ENCODE measurements around the gene PARP14. TPM values are rescaled to one million over a fixed set of nuclear protein-coding genes. Genes with fewer than 3 reads are reported as not detected.

The PARP14 gene
- polyA plus RNA-seq, 1 donor from 2014 or later, result not detected

DNA sequence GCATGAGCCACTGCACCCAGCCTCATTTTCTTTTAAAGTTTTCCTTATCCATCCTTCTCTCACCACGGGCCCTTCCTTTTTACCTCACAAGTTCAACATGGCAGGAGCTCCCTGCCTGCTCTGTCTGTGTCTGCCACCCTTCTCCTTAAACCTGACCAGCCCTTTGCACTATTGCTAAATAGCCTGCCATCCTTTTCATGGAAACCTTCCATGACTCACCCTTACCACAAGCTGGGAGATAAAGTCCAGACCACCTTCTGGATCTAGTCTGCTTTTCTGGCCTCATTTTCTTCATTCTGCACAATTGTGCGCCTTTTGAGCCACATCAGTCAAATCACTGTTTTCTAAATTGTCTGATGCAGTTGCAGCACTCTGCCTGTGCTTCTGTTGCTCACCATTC lies 8.9 kb downstream of the PARP14 start:
- Histone ChIP-seq H4K20me1 (ENCODE audit: insufficient read depth) (no peaks in the 10 kb centered on the region), H3K4me3 (ENCODE audit: low read length) (no peak overlapping the region), H3K9me2 (ENCODE audit: insufficient read depth, low read length) (no peaks in the 10 kb centered on the region), H3K79me2 (replicated peaks; ENCODE audit: insufficient read depth, low read length) (no peaks in the 10 kb centered on the region), H3K27ac (ENCODE audit: low read length) (no peak overlapping the region), H3F3A (ENCODE audit: insufficient read depth, low read length, poor library complexity, severe bottlenecking) (no peaks in the 10 kb centered on the region), H3K9me3 (ENCODE audit: low read length) (no peaks in the 10 kb centered on the region), H3K27me3 (ENCODE audit: insufficient read depth, low read depth, low read length) (no peaks in the 10 kb centered on the region), H3K4me2 (ENCODE audit: low read length) (no peak overlapping the region), H3K36me3 (ENCODE audit: insufficient read depth, low read length) (no peaks in the 10 kb centered on the region), H3K9ac (ENCODE audit: low read length) (no peak overlapping the region), H2AFZ (ENCODE audit: low read depth, low read length) (no peak overlapping the region)
- TF ChIP-seq TAF1 (IDR thresholded peaks at IDR 0.05; ENCODE audit: low read depth), result no peak
- TF ChIP-seq POLR2AphosphoS5 (IDR thresholded peaks at IDR 0.05), result no peak
- no peak for TF ChIP-seq EP300 (conservative IDR thresholded peaks at IDR 0.05; ENCODE audit: poor library complexity, severe bottlenecking)
- TF ChIP-seq, protein P1, sequence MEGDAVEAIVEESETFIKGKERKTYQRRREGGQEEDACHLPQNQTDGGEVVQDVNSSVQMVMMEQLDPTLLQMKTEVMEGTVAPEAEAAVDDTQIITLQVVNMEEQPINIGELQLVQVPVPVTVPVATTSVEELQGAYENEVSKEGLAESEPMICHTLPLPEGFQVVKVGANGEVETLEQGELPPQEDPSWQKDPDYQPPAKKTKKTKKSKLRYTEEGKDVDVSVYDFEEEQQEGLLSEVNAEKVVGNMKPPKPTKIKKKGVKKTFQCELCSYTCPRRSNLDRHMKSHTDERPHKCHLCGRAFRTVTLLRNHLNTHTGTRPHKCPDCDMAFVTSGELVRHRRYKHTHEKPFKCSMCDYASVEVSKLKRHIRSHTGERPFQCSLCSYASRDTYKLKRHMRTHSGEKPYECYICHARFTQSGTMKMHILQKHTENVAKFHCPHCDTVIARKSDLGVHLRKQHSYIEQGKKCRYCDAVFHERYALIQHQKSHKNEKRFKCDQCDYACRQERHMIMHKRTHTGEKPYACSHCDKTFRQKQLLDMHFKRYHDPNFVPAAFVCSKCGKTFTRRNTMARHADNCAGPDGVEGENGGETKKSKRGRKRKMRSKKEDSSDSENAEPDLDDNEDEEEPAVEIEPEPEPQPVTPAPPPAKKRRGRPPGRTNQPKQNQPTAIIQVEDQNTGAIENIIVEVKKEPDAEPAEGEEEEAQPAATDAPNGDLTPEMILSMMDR (IDR thresholded peaks at IDR 0.05; ENCODE audit: poor library complexity, severe bottlenecking), result no peak
- no peak for TF ChIP-seq EZH2 (IDR thresholded peaks at IDR 0.05; ENCODE audit: borderline replicate concordance, insufficient read depth, low read length, poor library complexity, severe bottlenecking)
- no peak for TF ChIP-seq SMC3 (conservative IDR thresholded peaks at IDR 0.05; ENCODE audit: poor library complexity)
- TF ChIP-seq, protein P2, sequence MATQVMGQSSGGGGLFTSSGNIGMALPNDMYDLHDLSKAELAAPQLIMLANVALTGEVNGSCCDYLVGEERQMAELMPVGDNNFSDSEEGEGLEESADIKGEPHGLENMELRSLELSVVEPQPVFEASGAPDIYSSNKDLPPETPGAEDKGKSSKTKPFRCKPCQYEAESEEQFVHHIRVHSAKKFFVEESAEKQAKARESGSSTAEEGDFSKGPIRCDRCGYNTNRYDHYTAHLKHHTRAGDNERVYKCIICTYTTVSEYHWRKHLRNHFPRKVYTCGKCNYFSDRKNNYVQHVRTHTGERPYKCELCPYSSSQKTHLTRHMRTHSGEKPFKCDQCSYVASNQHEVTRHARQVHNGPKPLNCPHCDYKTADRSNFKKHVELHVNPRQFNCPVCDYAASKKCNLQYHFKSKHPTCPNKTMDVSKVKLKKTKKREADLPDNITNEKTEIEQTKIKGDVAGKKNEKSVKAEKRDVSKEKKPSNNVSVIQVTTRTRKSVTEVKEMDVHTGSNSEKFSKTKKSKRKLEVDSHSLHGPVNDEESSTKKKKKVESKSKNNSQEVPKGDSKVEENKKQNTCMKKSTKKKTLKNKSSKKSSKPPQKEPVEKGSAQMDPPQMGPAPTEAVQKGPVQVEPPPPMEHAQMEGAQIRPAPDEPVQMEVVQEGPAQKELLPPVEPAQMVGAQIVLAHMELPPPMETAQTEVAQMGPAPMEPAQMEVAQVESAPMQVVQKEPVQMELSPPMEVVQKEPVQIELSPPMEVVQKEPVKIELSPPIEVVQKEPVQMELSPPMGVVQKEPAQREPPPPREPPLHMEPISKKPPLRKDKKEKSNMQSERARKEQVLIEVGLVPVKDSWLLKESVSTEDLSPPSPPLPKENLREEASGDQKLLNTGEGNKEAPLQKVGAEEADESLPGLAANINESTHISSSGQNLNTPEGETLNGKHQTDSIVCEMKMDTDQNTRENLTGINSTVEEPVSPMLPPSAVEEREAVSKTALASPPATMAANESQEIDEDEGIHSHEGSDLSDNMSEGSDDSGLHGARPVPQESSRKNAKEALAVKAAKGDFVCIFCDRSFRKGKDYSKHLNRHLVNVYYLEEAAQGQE (IDR thresholded peaks at IDR 0.05; ENCODE audit: borderline replicate concordance), result no peak
- no peak for TF ChIP-seq MXI1 (conservative IDR thresholded peaks at IDR 0.05; ENCODE audit: poor library complexity, severe bottlenecking)
- TF ChIP-seq RAD21 (conservative IDR thresholded peaks at IDR 0.05), result no peak

- Histone ChIP-seq H3K27ac (ENCODE audit: low read length) (no peak overlapping the region), H3K4me2 (ENCODE audit: low read length) (no peak overlapping the region), H3F3A (ENCODE audit: insufficient read depth, low read length, poor library complexity, severe bottlenecking) (no peaks in the 10 kb centered on the region)
Observed at GRCh38 chr3:122690096-122690495, 9.5 kb downstream of the PARP14 start.

More at GRCh38 chr3:122690096-122690495, 9.5 kb downstream of the PARP14 start:
- H3K79me2 ChIP-seq (replicated peaks; ENCODE audit: insufficient read depth, low read length), result no peaks in the 10 kb centered on the region
- H3K9ac ChIP-seq (ENCODE audit: low read length), result no peak overlapping the region
- no peak overlapping the region for H2AFZ ChIP-seq (ENCODE audit: low read depth, low read length)
- H3K9me2 ChIP-seq (ENCODE audit: insufficient read depth, low read length), result no peaks in the 10 kb centered on the region
- no peaks in the 10 kb centered on the region for H3K36me3 ChIP-seq (ENCODE audit: insufficient read depth, low read length)
- H4K20me1 ChIP-seq (ENCODE audit: insufficient read depth), result no peaks in the 10 kb centered on the region
- H3K27me3 ChIP-seq (ENCODE audit: insufficient read depth, low read depth, low read length), result no peaks in the 10 kb centered on the region
- no peaks in the 10 kb centered on the region for H3K9me3 ChIP-seq (ENCODE audit: low read length)
- no peak overlapping the region for H3K4me3 ChIP-seq (ENCODE audit: low read length)
- TF ChIP-seq RAD21 (conservative IDR thresholded peaks at IDR 0.05) (no peak), MXI1 (conservative IDR thresholded peaks at IDR 0.05; ENCODE audit: poor library complexity, severe bottlenecking) (no peak), EP300 (conservative IDR thresholded peaks at IDR 0.05; ENCODE audit: poor library complexity, severe bottlenecking) (no peak), SMC3 (conservative IDR thresholded peaks at IDR 0.05; ENCODE audit: poor library complexity) (no peak), POLR2AphosphoS5 (IDR thresholded peaks at IDR 0.05) (no peak), TAF1 (IDR thresholded peaks at IDR 0.05; ENCODE audit: low read depth) (no peak), EZH2 (IDR thresholded peaks at IDR 0.05; ENCODE audit: borderline replicate concordance, insufficient read depth, low read length, poor library complexity, severe bottlenecking) (no peak)
- TF ChIP-seq, protein P1 (IDR thresholded peaks at IDR 0.05; ENCODE audit: poor library complexity, severe bottlenecking), result no peak
- TF ChIP-seq, protein P2 (IDR thresholded peaks at IDR 0.05; ENCODE audit: borderline replicate concordance), result no peak

Measured in neural cell (in vitro differentiated cells).